Fibroblast of pulmonary artery (primary cell): ENCODE measurements around the gene SBF2.

Experiments used
- DNase-seq: peaks from one replicate; pipeline ENCODE4 v3.0.0-alpha.2; 2010; ENCODE audit warnings: low read depth
- H3K4me3 ChIP-seq: replicated peaks from 2 replicates; pipeline ENCODE4 v1.5.1; 2011; ENCODE audit warnings: low read depth, mild to moderate bottlenecking, control low read depth, low read length, moderate library complexity
- CTCF ChIP-seq: IDR thresholded peaks from 2 replicates; pipeline ENCODE4 v1.5.1; 2011; ENCODE audit warnings: mild to moderate bottlenecking, control low read depth, low read length, inconsistent platforms; ENCODE audit errors: missing control alignments

Gene SBF2

GRCh38 chr11:9855579-9856287, 438.3 kb downstream of the SBF2 start:
- DNase-seq: no peak
- no peak for TF ChIP-seq CTCF

GRCh38 chr11:9853929-9854552, 440.0 kb downstream of the SBF2 start:
- peak; percentile 23 for DNase-seq
- TF ChIP-seq CTCF: no peak
- H3K4me3 ChIP-seq: no peak overlapping the region

More at GRCh38 chr11:9855579-9856287, 438.3 kb downstream of the SBF2 start:
- no peak overlapping the region for H3K4me3 ChIP-seq

GRCh38 chr11:9852465-9852864, 441.6 kb downstream of the SBF2 start:
- TF ChIP-seq CTCF: no peak
- peak; percentile 54 for DNase-seq
- no peak overlapping the region for H3K4me3 ChIP-seq

- peak; percentile 84 for DNase-seq
- no peak for TF ChIP-seq CTCF
- H3K4me3 ChIP-seq: no peak overlapping the region
These were observed 442.7 kb downstream of the SBF2 start for GRCh38 chr11:9851366-9851765.

- no peak for TF ChIP-seq CTCF
- DNase-seq: peak; percentile 34
- H3K4me3 ChIP-seq: no peak overlapping the region
These were observed 443.7 kb downstream of the SBF2 start for GRCh38 chr11:9850224-9850895.

- TF ChIP-seq CTCF: no peak
- no peak for DNase-seq
- no peak overlapping the region for H3K4me3 ChIP-seq
These were observed 444.6 kb downstream of the SBF2 start for GRCh38 chr11:9849389-9849788.
